ENCODE data around the gene DCTN2.
"Not testable (repeated sequence)": the region's sequence is repeated elsewhere in the genome, so short reads cannot be mapped to it uniquely, and the experiment has no call there.

The DCTN2 gene

DNA sequence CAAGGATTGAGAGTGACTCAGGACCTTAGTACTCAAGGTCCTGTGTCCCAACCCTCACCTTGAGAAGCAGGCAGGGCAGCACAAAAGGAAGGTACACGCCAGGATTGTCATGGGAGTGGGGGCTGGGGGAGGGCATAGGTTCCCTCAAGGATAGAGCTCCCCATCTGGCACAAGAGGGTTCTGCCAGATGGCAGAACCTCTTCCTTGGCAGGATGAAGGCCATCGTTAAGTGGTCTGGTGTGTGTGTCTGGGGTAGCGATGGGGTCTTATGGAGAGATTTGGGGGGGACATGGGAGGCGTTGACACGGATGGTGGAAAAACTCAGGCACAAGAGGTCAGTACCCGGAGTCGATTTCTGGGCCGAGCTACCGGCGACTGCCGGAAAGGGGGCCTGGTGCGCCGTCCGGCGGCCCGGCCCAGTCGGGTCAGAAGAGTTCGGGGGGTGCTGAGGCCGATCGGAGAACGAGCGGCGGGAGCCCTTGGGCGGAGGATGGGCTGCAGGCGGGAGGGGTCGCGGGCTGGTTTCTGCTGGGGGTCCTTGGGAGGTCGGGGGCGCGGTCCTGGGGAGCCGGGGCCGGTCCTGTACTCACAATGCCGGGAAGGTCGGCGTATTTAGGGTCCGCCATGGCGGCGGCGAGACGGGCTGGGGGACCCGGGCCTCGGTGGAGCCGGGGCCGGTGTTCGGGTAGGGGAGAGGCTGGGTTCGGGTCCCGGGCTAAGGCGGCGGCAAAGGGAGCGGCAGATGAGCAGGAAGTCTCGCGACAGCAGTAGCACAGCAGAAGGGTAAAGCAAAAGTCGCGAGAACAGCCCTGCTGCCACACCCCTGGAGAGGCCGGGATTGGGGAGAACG, at the start of gene DCTN2:
DCTN2 (minus strand) TSS at position 755 of the 850 bp plus-strand sequence; CDS start at position 626, 129 bp downstream.
- peak; percentile 80 to 88 for DNase-seq (ENCODE audit: low read depth in 2 of 2)

DNA sequence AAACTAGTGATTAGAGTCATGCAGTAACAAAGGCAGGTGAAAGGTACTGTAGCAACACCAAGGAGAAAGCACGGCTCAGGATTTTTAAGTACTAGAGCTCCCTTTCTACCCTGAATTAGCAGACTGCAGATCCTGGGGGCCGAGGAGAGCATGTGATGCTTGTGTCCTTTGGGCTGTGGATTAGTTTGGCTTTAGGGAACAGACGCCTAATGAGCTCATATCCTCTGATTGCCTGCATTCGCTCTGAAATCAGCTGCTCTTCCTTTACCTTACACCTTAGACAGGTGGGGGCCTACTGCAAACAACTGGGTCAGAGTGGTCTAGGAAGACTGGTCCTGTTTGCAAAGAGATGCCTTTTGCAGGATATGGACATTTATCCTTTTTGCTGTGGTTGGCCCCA, 46.2 kb upstream of the DCTN2 start:
- DNase-seq (ENCODE audit: low read depth in 2 of 2): no peak

DNA sequence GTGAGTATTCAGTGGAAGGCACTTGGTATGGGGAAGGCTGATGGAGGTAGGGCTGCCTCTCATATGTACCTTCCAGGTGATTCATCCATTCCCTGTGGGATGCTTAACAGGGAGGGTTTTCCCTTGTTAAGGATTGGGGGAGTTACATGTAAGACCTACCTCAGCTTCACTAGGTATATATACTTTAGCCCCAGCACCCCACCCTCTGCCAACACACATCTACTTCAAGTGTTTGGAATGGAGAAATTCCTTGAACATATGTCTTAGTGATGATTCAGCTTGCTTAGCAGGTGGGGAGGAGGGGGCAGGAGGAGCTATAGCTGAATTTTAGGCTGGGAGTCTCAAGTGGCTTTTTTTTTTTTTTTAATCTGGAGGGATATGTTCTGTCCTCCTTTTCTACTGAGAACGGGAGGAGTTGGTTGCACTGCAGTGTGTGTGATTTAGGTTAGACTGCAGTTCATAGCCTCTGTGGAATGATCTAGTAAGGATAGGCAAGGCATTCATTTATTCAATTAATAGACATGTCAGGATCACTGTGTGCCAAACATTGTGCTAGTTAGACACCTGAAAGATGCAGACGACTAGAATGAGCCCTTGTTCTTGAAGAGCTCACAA, 45.7 kb upstream of the DCTN2 start:
- DNase-seq (ENCODE audit: low read depth in 2 of 2): no peak

DNA sequence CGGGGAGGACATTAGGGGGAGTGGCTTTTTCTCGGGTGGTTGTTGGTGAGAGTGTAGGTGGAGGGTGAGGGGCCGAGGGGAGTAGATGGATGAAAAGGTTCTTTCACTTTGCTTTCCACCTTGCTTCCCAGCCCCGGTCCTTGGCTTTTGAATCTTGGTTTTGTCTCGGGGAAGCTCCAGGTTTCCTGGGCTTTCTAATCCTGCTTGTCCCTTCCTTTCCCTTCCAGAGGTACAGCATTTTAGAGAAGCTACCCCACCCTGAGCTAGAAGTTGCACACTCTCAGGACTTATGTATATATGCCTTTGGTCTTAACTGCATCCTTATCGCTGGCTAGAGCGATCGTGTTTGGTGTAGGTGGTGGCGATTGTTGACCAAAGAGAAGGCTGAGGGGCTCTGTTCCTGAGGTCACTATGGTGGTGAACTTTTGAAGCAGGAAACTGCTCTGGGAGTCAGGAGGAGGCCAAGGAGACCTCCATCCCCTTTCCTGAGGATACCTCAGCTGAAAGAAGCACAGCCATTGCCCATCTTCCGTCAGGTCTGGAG, 44.9 kb upstream of the DCTN2 start:
- no peak for DNase-seq (ENCODE audit: low read depth in 2 of 2)

DNA sequence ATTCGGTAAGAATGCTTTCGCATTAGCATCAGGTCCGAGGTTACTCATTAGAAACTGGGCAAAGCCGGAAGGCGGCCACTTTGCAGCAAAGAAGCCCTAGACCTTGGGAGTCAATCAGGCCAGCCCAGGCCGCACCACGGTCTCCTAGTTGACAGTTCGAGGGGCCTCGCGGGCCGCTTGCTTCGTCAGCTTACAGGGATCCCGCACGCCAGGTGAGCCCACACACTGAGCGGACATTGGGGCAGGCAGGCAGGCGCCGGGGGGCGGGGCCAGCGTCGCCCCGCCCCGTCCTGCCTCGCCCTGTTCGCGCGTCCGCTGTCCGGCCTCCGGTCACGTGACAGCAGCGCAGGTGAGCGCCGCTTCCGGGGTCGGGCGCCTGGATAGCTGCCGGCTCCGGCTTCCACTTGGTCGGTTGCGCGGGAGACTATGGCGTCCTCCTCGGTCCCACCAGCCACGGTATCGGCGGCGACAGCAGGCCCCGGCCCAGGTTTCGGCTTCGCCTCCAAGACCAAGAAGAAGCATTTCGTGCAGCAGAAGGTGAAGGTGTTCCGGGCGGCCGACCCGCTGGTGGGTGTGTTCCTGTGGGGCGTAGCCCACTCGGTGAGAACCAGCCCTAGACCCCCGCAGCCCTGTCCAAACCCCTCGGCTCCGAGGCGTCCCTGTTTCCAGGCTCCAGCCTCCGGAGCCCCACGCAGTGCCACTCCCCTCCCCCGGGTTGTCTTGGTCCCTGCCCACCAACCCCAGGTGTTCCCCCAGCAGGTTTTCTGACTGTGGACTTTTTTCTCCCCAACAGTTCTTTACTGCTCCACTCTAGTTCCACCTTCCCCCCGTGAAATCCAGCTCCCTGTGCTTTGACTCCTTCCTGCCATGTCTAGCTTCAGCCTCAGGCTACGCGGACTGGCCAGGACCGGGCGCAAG, 44.1 kb upstream of the DCTN2 start, which contains the start of gene PIP4K2C:
PIP4K2C (plus strand) TSS at position 329 of the 918 bp plus-strand sequence; CDS start at position 427, 98 bp downstream.
- peak; percentile 41 to 52 for DNase-seq (ENCODE audit: low read depth in 2 of 2)

DNA sequence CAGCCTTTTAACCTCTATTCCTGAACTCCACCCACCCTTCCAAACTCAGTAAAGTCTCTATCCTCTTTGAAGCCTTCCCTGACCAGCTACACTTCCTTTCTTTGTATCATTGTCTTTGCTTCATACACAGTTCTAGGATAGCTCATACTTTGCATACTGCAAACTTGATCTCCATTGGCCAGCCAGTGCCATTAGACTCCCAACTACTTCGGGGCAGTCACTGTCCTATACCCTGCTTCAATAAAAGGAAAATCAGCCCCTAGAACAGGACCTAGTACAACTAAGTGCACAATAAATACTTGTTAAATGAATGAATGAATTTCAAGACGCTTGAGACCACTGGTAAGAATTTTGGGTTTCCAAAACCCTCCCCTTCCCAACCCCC, 43.5 kb upstream of the DCTN2 start:
- DNase-seq (ENCODE audit: low read depth in 2 of 2): no peak

DNA sequence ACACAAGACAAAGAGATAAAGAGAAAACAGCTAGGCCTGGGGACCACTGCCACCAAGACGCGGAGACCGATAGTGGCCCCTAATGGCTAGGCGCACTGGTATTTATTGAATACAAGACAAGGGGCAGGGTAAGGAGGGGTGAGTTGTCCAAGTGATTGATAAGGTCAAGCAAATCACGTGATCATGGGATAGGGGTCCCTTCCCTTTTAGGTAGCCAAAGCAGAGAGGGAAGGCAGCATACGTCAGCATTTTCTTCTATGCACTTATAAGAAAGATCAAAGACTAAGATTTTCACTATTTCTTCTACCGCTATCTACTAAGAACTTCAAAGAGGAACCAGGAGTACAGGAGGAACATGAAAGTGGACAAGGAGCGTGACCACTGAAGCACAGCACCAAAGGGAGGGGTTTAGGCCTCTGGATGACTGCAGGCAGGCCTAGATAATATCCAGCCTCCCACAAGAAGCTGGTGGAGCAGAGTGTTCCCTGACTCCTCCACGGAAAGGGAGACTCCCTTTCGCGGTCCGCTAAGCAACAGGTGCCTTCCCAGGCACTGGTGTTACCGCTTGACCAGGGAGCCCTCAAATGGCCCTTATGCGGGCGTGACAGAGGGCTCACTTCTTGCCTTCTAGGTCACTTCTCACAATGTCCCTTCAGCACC, 42.1 kb upstream of the DCTN2 start:
- not testable (repeated sequence) for DNase-seq (ENCODE audit: low read depth in 2 of 2)

DNA sequence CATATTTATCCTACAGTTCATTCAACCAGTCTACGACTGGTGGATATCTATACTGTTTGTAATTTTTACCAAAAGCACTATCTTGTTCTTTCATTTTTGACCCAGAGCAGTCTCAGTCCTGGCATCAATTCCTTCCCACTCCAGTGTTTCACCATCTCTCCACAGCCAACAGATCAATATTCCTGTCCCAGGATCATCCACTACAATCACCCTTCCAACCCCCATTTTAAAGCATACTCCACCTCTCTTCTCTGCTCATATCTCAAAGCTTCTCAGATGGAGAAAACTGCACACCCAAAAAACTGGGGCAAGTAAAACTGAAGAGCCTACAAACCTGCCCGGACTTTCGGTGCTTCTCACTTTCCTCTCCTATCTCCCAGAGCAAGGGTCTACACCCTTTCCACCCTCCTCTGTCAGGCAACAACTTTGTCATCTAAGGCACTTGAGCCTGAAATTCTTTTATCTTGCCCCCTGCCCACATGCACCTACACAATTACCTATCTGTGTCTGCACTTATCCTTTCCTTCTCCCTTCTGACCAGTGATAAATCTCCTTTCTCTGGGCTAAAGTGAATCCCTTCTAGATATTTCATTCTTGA, 39.9 kb upstream of the DCTN2 start:
- no peak for DNase-seq (ENCODE audit: low read depth in 2 of 2)

DNA sequence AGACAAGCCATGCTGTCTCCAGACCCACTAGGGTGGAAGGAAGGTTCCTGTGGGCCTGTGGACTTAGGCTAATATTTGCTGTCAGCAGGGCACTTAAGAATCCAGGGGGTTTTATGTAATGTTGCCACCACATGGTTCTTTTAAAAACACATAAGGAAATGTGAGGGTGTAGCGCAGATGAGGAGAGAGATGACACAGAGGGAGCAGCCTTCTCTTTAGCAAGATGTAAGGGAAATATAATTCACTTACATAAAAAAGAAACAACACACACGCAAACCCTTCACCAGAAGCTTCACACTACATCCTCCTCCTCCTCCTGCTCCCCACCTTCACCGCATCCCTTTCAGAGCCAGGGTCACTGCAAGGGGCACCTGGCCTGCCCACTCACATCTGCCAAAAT, 39.1 kb upstream of the DCTN2 start:
- DNase-seq (ENCODE audit: low read depth in 2 of 2): no peak

DNA sequence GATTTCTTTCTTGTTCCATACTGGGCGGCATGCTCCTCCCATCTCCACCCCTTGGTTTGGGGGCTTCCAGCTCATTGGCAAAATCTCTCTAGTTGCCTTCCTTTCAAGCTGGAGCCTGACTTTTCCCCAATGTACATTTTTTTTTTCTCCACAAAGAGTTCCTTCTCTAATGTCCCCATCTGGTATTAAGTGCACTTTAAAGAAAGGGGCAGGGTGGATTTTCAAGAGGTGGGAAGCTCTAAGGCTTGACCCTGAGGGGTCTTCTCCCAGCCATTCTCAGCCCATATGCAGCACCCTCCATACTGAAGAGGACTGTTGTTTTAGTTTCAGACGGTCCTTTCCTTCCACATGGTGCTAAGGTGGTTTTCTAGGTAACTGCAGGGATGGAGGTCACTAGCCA, 38.2 kb upstream of the DCTN2 start:
- no peak for DNase-seq (ENCODE audit: low read depth in 2 of 2)

DNA sequence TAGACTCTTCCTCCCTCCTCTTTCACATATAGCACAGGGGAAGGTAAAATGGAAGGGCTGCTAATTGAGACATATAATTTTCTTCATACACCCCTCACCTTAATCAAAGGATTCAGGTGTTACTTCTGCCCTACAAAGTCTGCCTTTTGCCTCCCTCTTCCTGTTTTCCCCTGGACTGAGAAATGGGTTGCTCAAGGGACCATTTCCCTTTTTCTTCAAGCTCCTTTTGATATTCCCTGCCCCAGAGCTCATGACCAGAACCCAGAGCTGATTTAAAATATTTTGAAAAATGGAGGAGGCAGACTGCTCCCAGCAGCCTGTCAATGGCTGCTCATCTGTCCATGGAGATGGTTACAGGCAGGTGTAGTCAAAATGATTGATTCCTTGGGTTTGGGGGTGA, 37.7 kb upstream of the DCTN2 start:
- no peak for DNase-seq (ENCODE audit: low read depth in 2 of 2)

DNA sequence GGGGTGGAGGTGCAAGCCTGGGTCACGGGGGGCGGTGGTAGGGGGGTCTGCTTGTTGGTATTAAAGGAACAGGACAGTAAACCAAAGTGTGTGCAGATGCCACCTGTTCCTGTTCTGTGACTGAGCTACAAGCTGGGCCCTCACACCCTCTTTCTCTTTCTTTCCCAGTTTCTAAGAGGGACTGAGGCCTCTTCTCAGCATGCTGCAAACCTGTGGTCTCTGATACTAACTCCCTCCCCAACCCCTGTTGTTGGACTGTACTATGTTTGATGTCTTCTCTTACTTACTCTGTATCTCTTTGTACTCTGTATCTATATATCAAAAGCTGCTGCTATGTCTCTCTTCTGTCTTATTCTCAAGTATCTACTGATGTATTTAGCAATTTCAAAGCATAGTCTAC, 37.1 kb upstream of the DCTN2 start:
- no peak for DNase-seq (ENCODE audit: low read depth in 2 of 2)

DNA sequence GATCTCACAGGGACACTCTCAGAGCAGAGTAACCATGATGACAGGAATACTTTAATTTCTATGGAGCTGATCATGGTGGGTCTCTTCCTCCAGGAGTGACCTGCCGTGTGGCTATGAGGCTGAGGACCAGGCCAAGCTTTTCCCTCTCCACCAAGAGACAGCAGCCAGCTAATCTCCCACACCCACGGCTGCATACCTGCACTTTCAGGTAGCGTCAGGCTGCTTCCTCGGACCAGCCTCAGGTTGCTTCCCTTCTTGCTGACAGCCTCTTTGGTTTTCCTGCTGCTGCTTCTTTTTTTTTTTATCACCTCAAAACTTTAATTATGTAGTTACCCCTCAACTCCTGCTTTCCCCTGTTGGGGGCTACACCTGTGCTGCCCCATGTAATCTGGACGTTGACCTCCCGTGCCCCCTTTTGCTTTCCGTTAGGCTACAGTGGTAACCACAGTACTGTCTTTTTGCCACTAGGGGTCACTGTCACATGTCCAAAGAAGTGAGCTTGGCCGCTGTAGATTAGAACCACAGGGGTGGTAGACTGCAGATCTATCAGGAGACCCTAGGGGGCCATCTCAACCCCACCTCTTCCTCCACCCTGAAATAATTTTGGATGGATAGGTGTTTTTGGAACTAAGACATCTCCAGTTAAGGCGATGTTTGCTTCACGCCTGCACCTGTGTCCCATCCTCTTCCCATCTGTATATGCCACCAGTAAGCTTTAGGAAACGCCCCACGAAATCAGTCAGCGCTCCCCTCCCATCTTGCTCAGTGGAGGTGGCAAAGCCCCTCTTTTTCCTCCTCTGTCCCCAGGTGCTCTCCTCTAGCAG, 36.2 kb upstream of the DCTN2 start:
- DNase-seq (ENCODE audit: low read depth in 2 of 2): peak; percentile 39 to 52

DNA sequence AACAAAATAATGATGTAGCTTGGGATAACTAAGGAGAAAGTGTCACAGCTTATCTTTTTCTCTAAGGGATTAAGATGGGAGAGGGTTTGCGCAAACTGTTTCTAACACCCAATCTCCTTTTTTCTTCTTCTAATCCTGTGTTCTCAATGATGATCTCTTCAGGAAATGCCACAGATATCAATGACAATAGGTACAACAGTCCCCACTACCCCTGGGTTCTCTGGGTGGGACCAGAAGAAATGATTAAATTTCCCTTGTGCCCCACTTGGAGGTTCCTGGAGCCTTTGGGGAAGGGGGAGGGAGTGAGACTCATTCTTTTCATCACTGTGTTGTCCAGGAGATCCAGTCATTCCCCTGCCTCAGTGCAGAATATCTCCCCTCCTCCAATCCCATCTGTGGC, 35.4 kb upstream of the DCTN2 start:
- DNase-seq (ENCODE audit: low read depth in 2 of 2): no peak

DNA sequence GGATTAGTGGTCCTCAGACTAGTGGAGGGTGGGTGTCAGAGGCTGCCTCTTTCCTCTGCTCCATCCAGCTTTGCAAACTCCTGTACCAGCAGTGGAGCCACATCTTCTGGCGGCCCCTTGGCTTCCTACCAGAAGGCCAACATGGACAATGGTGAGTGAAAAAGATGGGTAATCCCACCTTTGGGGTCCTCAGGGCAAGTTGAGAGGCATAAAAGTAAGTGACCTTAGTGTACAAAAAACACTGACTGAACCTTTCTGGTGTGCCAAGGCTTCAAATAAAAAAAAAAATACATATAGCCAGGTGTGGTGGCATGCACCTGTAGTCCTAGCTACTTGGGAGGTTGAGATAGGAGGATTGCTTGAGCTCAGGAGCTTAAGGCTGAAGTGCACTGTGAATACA, 34.8 kb upstream of the DCTN2 start:
- no peak for DNase-seq (ENCODE audit: low read depth in 2 of 2)

DNA sequence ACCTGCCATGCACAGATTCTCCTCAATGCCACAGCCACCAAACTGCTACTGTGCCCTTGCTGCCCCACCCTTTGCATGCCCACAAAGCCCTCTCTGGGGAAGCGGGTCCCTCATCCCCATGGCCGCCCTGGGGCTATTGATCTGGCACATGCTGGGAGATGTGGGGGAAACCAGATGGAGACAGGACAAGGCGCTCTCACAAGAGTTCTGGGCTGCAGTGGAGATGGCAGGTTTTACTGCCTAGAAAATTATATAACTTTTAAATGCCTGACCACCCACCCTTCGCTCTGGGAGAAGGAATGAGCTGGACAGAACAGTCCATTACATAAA, 33.4 kb upstream of the DCTN2 start:
- no peak for DNase-seq (ENCODE audit: low read depth in 2 of 2)

DNA sequence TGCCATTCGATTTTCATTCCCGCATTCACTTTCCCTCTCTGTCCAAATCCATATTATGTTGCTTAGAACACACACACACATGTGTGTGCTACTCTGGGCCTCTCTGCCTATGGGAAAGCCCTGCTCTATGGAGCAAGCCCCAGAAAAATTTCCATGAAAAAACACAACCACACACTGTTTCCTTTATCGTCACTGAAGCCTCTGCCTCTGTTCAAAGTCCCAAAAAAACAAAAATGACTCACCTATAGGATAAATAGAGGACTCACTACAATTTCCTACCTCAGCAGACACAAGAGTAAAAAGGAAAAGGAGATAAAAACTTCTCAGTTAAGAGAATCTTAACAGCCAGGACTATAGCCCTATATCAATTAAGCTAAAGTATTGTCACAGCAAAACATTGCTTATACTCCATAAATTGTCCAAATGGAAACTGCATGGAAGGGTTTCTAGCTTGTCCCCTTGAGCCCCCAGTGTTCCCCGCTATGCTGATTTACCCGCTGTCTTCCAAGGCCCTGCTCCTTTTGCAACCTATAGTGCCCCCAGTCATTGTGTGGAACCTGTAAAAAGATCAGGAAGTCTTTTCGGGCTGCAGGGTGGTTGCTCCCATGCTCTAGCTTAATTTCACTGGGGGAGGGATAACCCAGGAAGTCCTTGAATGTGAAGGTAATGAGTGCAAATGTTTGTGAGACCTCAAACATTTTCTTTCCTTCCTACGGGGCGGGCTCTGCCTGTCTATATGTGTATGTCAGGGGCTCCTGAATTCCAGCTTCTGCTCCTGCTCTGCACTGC, 32.9 kb upstream of the DCTN2 start:
- no peak for DNase-seq (ENCODE audit: low read depth in 2 of 2)

DNA sequence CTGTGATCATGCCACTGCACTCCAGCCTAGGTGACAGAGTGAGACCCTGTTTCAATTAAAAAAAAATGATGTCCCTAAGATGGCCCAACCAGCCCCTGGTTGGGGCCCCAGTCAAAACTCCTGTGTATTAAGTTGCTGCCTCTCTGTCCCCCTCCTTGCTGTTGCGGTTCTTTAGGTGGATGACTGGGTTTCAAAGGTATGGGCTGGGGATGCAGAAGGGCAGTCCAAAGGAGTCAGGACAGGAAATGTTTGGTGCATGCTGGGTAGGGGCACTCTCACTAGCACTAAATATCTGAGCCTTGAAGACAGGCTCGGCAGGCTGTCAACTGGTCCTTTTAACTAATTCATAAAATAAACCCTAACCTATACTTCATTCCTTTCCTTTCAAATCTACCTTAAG, 32.0 kb upstream of the DCTN2 start:
- DNase-seq (ENCODE audit: low read depth in 2 of 2): no peak

DNA sequence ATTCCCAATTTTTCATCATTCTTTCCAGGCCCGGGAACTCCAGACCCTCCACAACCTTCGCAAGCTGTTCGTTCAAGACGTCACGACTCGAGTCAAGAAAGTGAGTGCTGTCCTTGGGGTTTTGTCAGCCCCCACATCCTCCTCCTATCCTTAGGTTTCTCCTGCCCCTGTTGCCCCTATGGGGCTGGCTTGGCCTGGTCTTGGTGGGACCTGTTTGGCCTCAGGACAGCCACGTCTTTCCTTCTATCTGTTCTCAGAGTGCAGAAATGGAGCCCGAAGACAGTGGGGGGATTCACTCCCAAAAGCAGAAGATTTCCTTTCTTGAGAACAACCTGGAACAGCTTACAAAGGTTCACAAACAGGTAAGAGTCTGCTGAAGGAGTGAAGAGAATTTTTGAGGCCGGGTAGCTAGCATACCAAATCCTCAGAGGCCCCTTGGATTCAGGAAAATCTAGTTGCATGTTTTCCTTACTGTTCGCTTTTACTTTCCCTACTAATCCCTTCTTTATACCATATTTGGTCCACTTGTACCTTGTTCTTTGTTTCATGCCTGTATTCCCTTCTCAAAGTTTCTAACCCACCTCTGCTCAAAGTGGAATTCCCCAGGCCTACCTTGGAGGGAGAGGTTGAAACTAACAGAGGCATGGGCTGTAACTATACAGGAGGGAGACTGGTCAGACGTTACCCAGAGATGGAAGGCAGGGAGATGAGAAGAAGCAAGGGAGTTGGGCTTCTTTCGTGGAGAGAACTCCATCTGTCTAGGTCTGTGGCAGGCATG, 31.2 kb upstream of the DCTN2 start:
- no peak for DNase-seq (ENCODE audit: low read depth in 2 of 2)
